ENCODE results near the gene PHC1.

Gene PHC1

DNA sequence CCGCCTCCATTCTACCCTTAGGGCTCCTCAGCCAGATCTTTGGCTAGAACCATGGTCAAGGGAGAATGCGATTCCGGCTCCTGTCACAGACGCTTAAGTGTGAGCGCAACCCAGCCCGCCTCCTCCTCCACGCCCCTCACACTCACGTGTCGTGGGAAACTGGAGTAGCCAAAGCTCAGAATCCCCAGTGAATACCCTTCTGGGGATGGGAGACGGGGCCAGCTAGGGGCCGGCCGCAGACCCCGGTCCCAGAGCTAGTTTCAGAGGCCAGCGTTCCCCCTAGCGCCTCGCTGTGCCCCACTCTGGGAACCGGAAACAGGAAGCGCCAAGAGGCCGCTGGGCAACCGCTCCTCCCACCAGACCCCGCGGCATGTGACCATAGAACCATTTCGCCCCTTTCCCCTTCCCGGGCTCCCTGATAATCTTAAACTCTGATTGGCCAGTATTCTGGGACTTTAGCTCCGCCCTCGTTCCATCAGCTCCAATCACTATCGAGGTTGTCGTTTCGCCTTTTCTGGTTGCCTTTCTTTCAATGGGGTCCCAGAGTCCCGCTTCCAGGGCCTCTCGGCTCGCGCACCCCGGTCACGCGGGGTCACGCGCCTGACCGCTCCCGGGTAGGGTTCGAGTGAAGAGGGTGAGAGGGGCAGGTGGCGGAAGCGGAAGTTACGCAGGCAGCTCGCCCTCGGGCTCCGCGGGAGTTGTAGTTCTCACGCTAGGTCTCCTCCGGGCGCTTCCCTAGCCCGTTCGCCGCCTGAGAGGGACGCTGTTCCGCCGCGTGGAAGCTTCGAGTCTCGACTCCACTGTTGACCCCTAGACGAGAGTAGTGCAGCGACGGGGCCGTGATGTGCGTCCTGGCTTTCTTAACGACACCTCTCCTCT is 35.3 kb downstream of the PHC1 start, which contains the start of gene M6PR:
M6PR (minus strand) TSS at position 304 of the 879 bp plus-strand sequence. CDS start 3,241 bp downstream, outside the sequence.
- DNase-seq (ENCODE audit: low read depth in 4 of 4, low spot score in 1 of 4), result peak; percentile 77 to 89 (median 87)

DNA sequence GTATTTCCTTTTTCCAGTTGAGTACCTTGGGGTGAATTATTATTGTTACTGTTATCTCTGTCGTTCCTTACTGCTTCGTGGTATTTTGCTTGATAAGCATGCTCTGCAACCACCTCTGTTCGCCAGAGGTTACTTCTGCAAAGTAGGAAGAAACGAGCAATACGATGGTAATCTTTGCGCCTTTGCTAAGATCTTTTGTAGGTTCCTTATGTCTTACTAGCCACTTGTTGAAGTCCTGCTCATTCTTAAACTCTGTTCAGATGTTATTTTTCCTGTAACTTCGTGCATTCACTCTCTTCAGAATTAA is 35.9 kb downstream of the PHC1 start:
- no peak for DNase-seq (ENCODE audit: low read depth in 4 of 4, low spot score in 1 of 4)

DNA sequence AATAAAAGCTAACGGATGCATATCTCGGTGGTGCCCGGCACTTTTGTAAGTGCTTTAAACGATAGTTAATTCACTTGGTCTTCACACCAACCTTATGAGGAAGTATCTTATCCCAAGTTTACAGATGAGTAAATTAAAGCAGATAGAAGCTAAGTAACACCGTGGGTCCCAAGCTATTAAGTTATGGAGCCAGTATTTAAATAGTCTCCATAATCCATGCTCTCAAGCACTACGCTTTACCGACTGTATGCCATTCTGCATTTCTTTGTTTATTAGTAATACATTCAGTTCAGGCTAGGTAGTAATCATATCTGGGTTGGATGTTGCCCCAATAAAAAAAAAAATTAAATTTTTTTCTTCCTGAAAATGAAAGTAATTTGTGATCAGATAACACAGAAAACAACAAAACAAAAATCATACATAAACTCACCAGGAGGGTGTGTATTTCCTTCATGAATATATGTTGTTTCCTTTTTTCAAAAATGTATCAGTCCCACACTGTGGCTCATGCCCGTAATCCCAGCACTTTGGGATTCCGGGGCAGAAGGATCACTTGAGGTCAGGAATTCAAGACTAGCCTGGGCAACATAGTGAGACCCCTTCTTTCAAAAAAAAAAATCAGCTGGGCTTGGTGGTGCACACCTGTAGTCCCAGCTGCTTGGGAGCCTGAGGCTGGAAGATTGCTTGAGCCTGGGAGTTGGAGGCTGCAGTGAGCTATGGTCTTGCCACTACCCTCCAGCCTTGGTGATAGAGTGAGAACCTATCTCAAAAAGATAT is 36.6 kb downstream of the PHC1 start:
- DNase-seq (ENCODE audit: low read depth in 4 of 4, low spot score in 1 of 4), result no peak

DNA sequence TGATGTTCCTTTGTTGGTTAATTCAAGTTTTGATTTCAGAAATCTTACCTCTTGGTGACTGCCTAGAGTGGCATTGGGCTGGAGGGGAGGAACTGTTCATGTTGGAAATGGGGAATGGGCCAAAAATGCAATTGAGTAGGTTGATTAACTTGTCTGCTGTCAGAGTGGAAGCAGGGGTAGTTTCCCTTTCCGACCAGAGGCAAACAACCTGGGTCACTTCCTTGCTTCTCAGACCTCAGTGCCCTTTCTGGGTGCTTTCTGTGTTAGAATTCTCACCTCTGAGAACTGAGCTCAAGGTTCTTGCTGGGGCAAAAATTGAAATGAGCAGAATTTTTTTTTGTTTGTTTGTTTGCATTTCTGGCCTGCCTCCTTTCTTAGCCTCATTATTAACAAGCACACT is 37.4 kb downstream of the PHC1 start:
- DNase-seq (ENCODE audit: low read depth in 4 of 4, low spot score in 1 of 4), result no peak

DNA sequence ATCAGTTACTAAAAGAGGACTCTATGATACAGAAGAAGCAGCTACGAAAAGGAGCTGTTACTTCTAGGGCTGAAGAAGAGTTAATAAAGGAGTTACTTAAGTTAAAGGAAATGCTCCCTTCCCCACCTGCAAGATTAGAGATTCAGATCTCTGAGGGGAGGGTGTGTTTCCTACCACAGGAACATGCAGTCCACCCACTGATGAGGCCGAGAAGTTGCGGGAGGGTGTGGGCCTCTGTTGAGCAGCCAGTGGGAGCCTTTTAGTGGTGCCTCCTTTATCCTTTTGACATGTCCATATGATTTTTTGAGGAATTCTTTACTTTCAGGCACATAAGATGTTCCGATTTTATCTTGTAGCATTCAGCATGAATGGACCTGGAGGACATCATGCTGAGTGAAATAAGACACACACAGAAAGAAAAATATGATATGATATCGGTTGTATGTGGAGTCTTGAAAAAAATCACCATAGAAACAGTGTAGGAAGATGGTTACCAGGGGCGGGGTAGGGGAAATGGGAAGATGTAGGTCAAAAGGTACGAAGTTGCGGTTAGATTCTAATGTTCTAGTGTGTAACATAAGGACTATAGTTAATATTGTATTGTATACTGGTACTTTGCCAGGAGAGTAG is 39.6 kb downstream of the PHC1 start:
- no peak for DNase-seq (ENCODE audit: low read depth in 4 of 4, low spot score in 1 of 4)

DNA sequence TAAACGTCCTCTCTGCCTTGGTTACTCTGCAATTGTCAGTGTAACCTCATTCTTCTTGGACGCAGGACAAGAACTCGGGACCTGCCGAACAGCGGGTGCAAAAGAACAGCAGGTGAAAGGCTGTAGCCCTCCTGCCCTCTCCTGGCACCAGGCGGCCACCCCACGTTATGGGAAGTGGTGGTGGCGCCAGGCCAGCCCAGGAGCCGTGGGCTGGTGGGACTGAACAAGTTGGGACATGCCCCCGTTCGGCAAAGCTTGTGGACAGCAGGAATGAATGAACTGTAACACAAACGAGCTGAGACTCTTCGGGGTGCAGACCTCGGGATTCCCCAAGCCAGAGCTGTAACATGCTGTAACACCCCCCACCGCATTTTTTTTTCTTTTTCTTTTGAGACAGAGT is 41.8 kb downstream of the PHC1 start:
- DNase-seq (ENCODE audit: low read depth in 4 of 4, low spot score in 1 of 4), result no peak

DNA sequence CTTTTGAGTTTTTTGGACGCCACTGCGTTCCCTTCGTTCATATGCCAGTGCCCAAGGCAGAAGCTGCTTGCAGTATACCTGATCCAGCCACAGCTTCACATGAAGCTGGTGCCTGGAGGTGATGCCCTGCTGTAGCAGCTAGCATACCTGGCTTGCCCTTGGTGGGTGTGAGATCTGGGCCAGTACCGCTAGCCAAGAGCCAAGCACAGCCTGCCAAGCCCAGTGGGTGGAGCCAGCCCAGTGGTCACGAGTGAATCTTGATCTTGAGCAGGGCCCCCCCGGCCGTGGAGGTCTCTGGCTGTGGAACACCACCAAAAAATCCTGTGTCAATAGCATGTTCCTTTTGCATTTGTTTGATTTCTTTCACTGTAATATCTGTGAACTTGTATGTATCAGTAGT is 42.5 kb downstream of the PHC1 start:
- no peak for DNase-seq (ENCODE audit: low read depth in 4 of 4, low spot score in 1 of 4)

DNA sequence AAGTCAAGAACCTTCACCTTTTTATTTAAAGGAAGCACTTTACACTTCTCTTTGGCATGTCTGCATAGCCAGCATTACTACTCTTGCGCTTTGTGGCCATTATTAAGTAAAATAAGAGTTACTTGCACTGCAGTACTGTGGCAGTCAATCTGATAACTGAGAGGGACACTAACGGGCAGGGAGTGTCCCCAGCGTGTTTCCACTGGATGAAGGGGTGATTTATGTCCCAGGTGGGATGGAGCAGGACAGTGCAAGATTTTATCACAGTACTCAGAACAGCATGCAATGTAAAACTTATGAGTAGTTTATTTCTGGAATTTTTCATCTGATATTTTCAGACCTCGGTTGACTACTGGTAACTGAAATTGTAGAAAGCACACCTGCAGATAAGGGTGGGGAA is 43.3 kb downstream of the PHC1 start:
- no peak for DNase-seq (ENCODE audit: low read depth in 4 of 4, low spot score in 1 of 4)

DNA sequence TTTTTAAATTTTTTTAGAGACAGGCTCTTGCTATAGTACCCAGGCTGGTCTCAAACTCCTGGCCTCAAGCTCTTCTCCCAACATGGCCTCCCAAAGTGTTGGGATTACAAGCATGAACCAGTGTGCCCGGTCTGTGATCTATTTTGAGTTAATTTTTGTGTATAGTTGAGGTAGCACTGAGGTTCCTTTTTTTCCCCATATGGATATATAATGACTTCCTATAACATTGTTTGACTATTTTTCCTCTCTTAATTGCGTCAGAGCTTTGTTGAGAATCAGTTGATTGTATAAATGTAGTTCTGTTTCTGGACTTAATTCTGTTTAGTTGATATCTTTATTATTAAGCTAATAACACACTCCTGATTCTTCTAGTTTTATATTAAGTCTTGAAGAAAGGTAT is 43.8 kb downstream of the PHC1 start:
- no peak for DNase-seq (ENCODE audit: low read depth in 4 of 4, low spot score in 1 of 4)

DNA sequence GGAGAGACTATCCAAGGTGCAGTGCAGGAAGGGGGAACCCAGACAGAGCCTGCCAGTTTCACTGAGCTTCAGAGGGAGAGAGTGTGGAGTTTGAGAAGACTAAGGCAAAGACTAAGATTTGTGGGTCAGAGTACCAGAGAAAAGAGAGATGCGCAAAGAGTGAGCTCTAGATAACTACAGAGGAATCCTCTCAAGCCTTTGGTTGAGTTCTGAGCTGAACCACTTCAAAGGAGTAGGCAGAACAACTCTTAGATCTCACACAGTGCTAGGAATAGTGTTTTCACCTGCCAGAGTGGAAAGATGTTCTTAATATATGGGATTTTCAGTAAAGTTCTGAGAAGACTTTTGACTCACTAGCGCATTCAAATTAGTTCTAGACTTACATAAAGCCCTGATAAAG is 45.9 kb downstream of the PHC1 start:
- no peak for DNase-seq (ENCODE audit: low read depth in 4 of 4, low spot score in 1 of 4)

DNA sequence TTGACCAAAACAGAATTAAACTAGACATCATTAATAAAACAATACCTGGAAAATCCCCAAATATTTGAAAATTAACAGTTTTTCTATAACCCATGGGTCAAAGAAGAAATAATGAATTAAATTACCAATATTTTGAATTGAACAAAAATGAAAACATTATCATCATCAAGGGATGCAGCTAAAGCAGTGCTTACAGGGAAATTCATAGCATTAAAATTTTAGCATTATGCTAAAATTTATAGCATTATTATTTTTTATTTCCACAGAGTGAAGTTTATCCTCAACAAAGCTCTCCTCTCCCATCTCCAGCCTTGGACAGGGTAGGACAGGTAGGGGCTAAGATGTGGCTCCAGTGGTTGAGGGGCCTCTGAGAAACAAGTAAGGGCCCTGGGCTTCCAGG is 54.5 kb downstream of the PHC1 start:
- no peak for DNase-seq (ENCODE audit: low read depth in 4 of 4, low spot score in 1 of 4)

DNA sequence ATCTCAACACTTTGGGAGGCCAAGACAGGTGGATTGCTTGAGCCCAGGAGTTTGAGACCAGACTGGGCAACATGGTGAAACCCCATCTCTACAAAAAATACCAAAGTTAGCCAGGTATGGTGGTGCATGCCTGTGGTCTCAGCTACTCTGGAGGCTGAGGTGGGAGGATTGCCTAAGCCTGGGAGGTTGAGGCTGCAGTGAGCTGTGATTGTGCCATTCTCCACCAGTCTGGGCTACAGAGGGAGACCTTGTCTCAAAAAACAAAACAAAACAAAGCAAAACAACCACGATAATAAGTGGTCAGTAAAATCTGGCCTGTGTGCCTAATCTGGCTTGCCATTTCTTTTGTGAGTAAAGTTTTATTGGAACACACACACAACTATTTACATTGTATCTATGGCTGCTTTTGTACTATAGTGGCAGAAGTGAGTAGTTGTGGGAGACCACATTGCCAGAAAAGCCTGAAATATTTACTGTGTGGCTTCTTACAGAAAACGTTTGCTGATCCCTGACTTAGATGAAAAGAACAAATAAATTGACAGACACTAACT is 55.6 kb downstream of the PHC1 start:
- DNase-seq (ENCODE audit: low read depth in 4 of 4, low spot score in 1 of 4), result no peak

DNA sequence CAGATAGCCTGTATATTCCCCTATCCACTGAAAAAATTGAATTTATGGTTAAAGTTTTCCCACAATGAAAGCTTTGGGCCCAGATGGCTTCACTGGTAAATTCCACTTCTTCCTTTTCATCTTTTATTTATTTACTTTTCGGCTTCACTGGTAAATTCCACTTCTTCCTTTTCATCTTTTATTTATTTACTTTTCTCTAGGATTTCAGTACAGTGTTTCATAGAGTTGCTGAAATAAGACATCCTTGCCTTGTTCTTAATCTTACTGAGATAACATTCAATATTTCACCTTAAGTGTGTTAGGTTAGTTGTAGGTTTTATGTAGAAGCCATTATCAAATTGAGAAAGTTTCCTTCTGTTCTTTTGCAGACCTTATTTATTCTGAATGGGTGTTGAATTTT is 56.1 kb downstream of the PHC1 start:
- DNase-seq (ENCODE audit: low read depth in 4 of 4, low spot score in 1 of 4), result no peak

DNA sequence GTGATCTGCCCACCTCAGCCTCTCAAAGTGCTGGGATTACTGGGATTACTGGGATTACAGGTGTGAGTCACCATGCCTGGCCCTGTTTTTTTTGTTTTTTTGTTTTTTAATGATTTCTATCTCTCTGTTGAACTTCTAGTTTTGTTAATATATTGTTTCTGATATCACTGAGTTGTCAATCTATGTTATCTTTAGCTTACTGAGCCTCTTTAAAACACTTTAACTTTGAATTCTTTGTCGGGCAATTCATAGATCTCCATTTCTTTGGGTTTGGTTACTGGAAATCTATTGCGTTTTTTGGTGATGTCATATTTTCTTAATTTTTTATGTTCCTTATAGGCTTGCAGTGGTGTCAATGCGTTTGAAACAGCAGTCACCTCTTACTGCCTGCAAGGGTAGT is 65.8 kb downstream of the PHC1 start:
- DNase-seq (ENCODE audit: low read depth in 4 of 4, low spot score in 1 of 4), result no peak

DNA sequence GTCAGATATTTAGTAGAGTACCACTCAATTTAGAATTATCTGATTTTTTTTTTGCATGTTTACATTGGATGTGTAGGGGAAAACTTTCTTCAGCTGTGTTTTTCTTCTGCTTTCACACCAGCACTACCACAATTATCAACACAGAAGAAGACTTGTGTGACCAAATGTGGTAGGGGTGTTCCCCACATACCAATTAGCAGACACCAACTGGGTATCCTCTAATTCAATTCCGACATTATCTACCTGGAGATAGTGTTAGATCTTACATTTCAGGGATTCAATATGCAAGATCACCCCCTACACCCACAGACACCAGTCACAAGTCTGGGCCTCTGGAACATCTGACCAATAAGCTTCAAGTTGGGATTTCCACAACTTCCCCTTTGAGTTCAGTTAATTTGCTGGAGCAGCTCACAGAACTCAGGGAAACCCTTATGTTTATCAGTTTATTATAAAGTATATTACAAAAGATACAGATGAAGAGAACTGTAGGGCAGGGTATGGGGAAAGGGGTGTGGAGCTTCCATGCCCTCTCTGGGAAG is 71.0 kb downstream of the PHC1 start:
- no peak for DNase-seq (ENCODE audit: low read depth in 4 of 4, low spot score in 1 of 4)

DNA sequence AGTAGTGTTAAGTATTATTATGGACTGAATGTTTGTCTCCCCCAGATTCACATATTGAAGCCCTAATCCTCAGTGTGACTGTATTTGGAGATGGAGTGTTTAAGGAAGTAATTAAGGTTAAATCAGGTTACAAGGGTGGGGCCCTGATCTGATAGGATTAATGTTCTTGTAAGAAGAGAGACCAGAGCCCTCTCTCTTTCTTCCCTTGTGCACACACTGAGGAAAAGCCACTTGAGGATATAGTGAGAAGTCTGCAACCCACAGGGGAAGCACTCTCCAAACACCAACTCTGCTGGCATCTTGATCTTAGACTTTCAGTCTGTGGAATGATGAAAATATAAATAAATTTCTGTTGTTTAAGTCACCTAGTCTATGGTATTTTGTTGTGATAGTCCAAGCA is 72.9 kb downstream of the PHC1 start:
- no peak for DNase-seq (ENCODE audit: low read depth in 4 of 4, low spot score in 1 of 4)

DNA sequence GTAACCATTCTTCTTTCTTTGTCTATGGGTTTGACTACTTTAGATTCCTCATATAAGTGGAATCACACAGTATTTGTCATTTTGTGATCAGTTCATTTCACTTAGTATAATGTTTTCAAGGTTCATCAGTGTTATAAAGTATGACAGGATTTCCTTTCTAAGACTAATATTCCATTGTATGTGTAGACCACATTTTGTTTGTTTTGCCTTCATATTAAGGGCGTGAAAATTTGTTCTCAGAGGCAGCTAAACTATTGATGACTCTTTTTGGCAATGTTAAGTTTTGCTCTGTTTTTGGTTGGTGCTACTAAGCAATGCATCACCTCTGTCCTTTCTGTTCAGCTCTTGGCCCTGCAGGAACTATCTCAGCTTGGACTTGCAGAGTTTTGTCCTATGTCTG is 73.4 kb downstream of the PHC1 start:
- no peak for DNase-seq (ENCODE audit: low read depth in 4 of 4, low spot score in 1 of 4)

DNA sequence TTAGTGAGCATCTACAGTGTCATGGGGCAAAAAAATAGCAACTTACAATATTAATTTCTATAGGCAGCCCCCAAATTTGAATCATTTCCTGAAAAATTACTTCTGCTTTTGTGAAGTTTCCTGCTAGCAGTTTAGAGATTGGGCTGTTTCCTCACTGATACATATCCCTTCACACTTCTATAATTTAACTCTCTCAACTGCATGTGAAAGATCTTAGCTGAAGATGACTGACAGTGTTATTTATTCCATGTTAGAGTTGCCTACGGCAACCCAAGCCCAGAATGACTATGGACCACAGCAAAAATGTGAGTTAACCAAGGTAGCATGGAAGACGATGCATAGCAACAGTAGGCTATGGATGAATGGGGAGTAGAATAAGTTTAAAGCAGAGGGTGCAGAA is 75.1 kb downstream of the PHC1 start, which contains the start of gene KLRG1:
KLRG1 (plus strand) TSS at position 134 of the 400 bp plus-strand sequence; CDS start at position 224, 90 bp downstream.
- DNase-seq (ENCODE audit: low read depth in 4 of 4, low spot score in 1 of 4), result no peak
